ENCODE measurements around the gene ZNF845. TPM values are rescaled to one million over a fixed set of nuclear protein-coding genes. Genes with fewer than 3 reads are reported as not detected.

Gene ZNF845
- total and polyA plus RNA-seq, 10 of the 15 experiments (the other 5 are each of a cell fraction or from before 2014, with no cell fraction given): 0.58 to 8.2 (median 4.1) TPM

Other genes with a start within 250 kb of the ZNF845 start
Only the 7 nearest of the 12 such genes appear.
- 0.22 TPM in 1 of 2 replicates, not detected in the other for gene ZNF677, start 78.9 kb upstream of the ZNF845 start, total RNA-seq (2014; rRNA removed)
- not detected in 2 replicates for gene ZNF677, start 78.9 kb upstream of the ZNF845 start, total RNA-seq (2014; rRNA removed; fragmentation: Illumina TruSeq; extraction: Trizol)
- not detected in 2 replicates for gene ZNF677, start 78.9 kb upstream of the ZNF845 start, total RNA-seq (2021)
- not detected in 2 replicates for gene ZNF677, start 78.9 kb upstream of the ZNF845 start, polyA plus RNA-seq (2011; rRNA removed)
- 0.24 and 0.93 TPM in 2 replicates for gene ZNF677, start 78.9 kb upstream of the ZNF845 start, polyA plus RNA-seq (2014; fragmentation: Illumina TruSeq; extraction: Trizol)
- gene ZNF677, start 78.9 kb upstream of the ZNF845 start, polyA plus RNA-seq (2014; fragmentation: Nextera tagmentation; extraction: Ambion mirVana): under 1 TPM in 1 of 2 experiments, not detected in 1; 0.07 TPM
- not detected in 2 replicates for gene ZNF677, start 78.9 kb upstream of the ZNF845 start, polyA plus RNA-seq (2014; rRNA removed)
- under 1 TPM; 0.09 to 0.68 TPM for gene ZNF677, start 78.9 kb upstream of the ZNF845 start, polyA plus RNA-seq (2016; fragmentation: Nextera tagmentation; extraction: Ambion mirVana)
- not detected in 2 replicates for gene VN1R2, start 75.5 kb upstream of the ZNF845 start, total RNA-seq (2014; rRNA removed)
- not detected in 2 replicates for gene VN1R2, start 75.5 kb upstream of the ZNF845 start, total RNA-seq (2014; rRNA removed; fragmentation: Illumina TruSeq; extraction: Trizol)
- gene VN1R2, start 75.5 kb upstream of the ZNF845 start, total RNA-seq (2021): not detected in 2 replicates
- not detected in 2 replicates for gene VN1R2, start 75.5 kb upstream of the ZNF845 start, polyA plus RNA-seq (2011; rRNA removed)
- not detected in 2 replicates for gene VN1R2, start 75.5 kb upstream of the ZNF845 start, polyA plus RNA-seq (2014; fragmentation: Illumina TruSeq; extraction: Trizol)
- not detected for gene VN1R2, start 75.5 kb upstream of the ZNF845 start, polyA plus RNA-seq (2014; fragmentation: Nextera tagmentation; extraction: Ambion mirVana)
- not detected in 2 replicates for gene VN1R2, start 75.5 kb upstream of the ZNF845 start, polyA plus RNA-seq (2014; rRNA removed)
- gene VN1R2, start 75.5 kb upstream of the ZNF845 start, polyA plus RNA-seq (2016; fragmentation: Nextera tagmentation; extraction: Ambion mirVana): not detected
- gene VN1R4, start 66.0 kb upstream of the ZNF845 start, total RNA-seq (2014; rRNA removed): not detected in 2 replicates
- not detected in 2 replicates for gene VN1R4, start 66.0 kb upstream of the ZNF845 start, total RNA-seq (2014; rRNA removed; fragmentation: Illumina TruSeq; extraction: Trizol)
- not detected in 2 replicates for gene VN1R4, start 66.0 kb upstream of the ZNF845 start, total RNA-seq (2021)
- gene VN1R4, start 66.0 kb upstream of the ZNF845 start, polyA plus RNA-seq (2011; rRNA removed): not detected in 2 replicates
- not detected in 2 replicates for gene VN1R4, start 66.0 kb upstream of the ZNF845 start, polyA plus RNA-seq (2014; fragmentation: Illumina TruSeq; extraction: Trizol)
- gene VN1R4, start 66.0 kb upstream of the ZNF845 start, polyA plus RNA-seq (2014; fragmentation: Nextera tagmentation; extraction: Ambion mirVana): not detected
- gene VN1R4, start 66.0 kb upstream of the ZNF845 start, polyA plus RNA-seq (2014; rRNA removed): not detected in 2 replicates
- not detected for gene VN1R4, start 66.0 kb upstream of the ZNF845 start, polyA plus RNA-seq (2016; fragmentation: Nextera tagmentation; extraction: Ambion mirVana)
- 12.4 and 14.6 TPM in 2 replicates for gene ZNF525, start 32.0 kb downstream of the ZNF845 start, total RNA-seq (2014; rRNA removed)
- 18.1 and 18.9 TPM in 2 replicates for gene ZNF525, start 32.0 kb downstream of the ZNF845 start, total RNA-seq (2014; rRNA removed; fragmentation: Illumina TruSeq; extraction: Trizol)
- 11.9 and 14.1 TPM in 2 replicates for gene ZNF525, start 32.0 kb downstream of the ZNF845 start, total RNA-seq (2021)
- 25.8 and 50.6 TPM in 2 replicates for gene ZNF525, start 32.0 kb downstream of the ZNF845 start, polyA plus RNA-seq (2011; rRNA removed)
- gene ZNF525, start 32.0 kb downstream of the ZNF845 start, polyA plus RNA-seq (2014; fragmentation: Illumina TruSeq; extraction: Trizol): 11.2 and 21.1 TPM in 2 replicates
- gene ZNF525, start 32.0 kb downstream of the ZNF845 start, polyA plus RNA-seq (2014; fragmentation: Nextera tagmentation; extraction: Ambion mirVana): 1 to 10 TPM; 3.0 to 4.0 TPM
- 7.6 TPM in 2 replicates for gene ZNF525, start 32.0 kb downstream of the ZNF845 start, polyA plus RNA-seq (2014; rRNA removed)
- gene ZNF525, start 32.0 kb downstream of the ZNF845 start, polyA plus RNA-seq (2016; fragmentation: Nextera tagmentation; extraction: Ambion mirVana): 1 to 10 TPM; 7.1 TPM
- 8.0 and 8.7 TPM in 2 replicates for gene ZNF765, start 61.4 kb downstream of the ZNF845 start, total RNA-seq (2014; rRNA removed)
- 12.6 and 13.4 TPM in 2 replicates for gene ZNF765, start 61.4 kb downstream of the ZNF845 start, total RNA-seq (2014; rRNA removed; fragmentation: Illumina TruSeq; extraction: Trizol)
- 6.3 and 7.9 TPM in 2 replicates for gene ZNF765, start 61.4 kb downstream of the ZNF845 start, total RNA-seq (2021)
- 12.7 and 17.1 TPM in 2 replicates for gene ZNF765, start 61.4 kb downstream of the ZNF845 start, polyA plus RNA-seq (2011; rRNA removed)
- 5.7 and 7.4 TPM in 2 replicates for gene ZNF765, start 61.4 kb downstream of the ZNF845 start, polyA plus RNA-seq (2014; fragmentation: Illumina TruSeq; extraction: Trizol)
- 1 to 10 TPM; 2.9 to 4.2 TPM for gene ZNF765, start 61.4 kb downstream of the ZNF845 start, polyA plus RNA-seq (2014; fragmentation: Nextera tagmentation; extraction: Ambion mirVana)
- 3.9 and 4.5 TPM in 2 replicates for gene ZNF765, start 61.4 kb downstream of the ZNF845 start, polyA plus RNA-seq (2014; rRNA removed)
- 1 to 10 TPM; 7.6 to 9.4 TPM for gene ZNF765, start 61.4 kb downstream of the ZNF845 start, polyA plus RNA-seq (2016; fragmentation: Nextera tagmentation; extraction: Ambion mirVana)
- gene ZNF761, start 98.2 kb downstream of the ZNF845 start, total RNA-seq (2014; rRNA removed): 8.5 and 10.2 TPM in 2 replicates
- gene ZNF761, start 98.2 kb downstream of the ZNF845 start, total RNA-seq (2014; rRNA removed; fragmentation: Illumina TruSeq; extraction: Trizol): 15.1 and 15.2 TPM in 2 replicates
- gene ZNF761, start 98.2 kb downstream of the ZNF845 start, total RNA-seq (2021): 7.9 and 8.8 TPM in 2 replicates
- gene ZNF761, start 98.2 kb downstream of the ZNF845 start, polyA plus RNA-seq (2011; rRNA removed): 22.7 and 33.7 TPM in 2 replicates
- gene ZNF761, start 98.2 kb downstream of the ZNF845 start, polyA plus RNA-seq (2014; fragmentation: Illumina TruSeq; extraction: Trizol): 13.0 and 14.9 TPM in 2 replicates
- 10 to 100 TPM in 1 of 2 experiments, 1 to 10 TPM in 1; 8.7 to 17.9 TPM for gene ZNF761, start 98.2 kb downstream of the ZNF845 start, polyA plus RNA-seq (2014; fragmentation: Nextera tagmentation; extraction: Ambion mirVana)
- gene ZNF761, start 98.2 kb downstream of the ZNF845 start, polyA plus RNA-seq (2014; rRNA removed): 7.3 and 8.2 TPM in 2 replicates
- gene ZNF761, start 98.2 kb downstream of the ZNF845 start, polyA plus RNA-seq (2016; fragmentation: Nextera tagmentation; extraction: Ambion mirVana): 10 to 100 TPM in 1 of 2 experiments, 1 to 10 TPM in 1; 9.9 to 11.3 TPM
- gene ZNF813, start 134.0 kb downstream of the ZNF845 start, total RNA-seq (2014; rRNA removed): 2.1 and 3.0 TPM in 2 replicates
- 4.8 and 5.1 TPM in 2 replicates for gene ZNF813, start 134.0 kb downstream of the ZNF845 start, total RNA-seq (2014; rRNA removed; fragmentation: Illumina TruSeq; extraction: Trizol)
- gene ZNF813, start 134.0 kb downstream of the ZNF845 start, total RNA-seq (2021): 2.9 and 3.4 TPM in 2 replicates
- 4.3 and 7.6 TPM in 2 replicates for gene ZNF813, start 134.0 kb downstream of the ZNF845 start, polyA plus RNA-seq (2011; rRNA removed)
- gene ZNF813, start 134.0 kb downstream of the ZNF845 start, polyA plus RNA-seq (2014; fragmentation: Illumina TruSeq; extraction: Trizol): 2.7 and 3.4 TPM in 2 replicates
- gene ZNF813, start 134.0 kb downstream of the ZNF845 start, polyA plus RNA-seq (2014; fragmentation: Nextera tagmentation; extraction: Ambion mirVana): under 1 TPM; 0.27 to 0.84 TPM
- 1.2 and 1.3 TPM in 2 replicates for gene ZNF813, start 134.0 kb downstream of the ZNF845 start, polyA plus RNA-seq (2014; rRNA removed)
- gene ZNF813, start 134.0 kb downstream of the ZNF845 start, polyA plus RNA-seq (2016; fragmentation: Nextera tagmentation; extraction: Ambion mirVana): 1 to 10 TPM; 2.4 to 2.9 TPM

Measured in GM12878 (cell line).